T-helper 2 cell (primary cell): ENCODE measurements around the gene TMCO5A.
A peak's percentile ranks its signal among the peaks of the same experiment; 100 is the strongest.

Source experiments
- DNase-seq, 5 experiments: peaks; one replicate each; pipeline versions ENCODE4 v3.0.0 to v3.0.0-alpha.2; 2012 to 2022

TMCO5A gene

GRCh38 chr15:37973856-37974255, 39.4 kb downstream of the TMCO5A start:
- no peak for DNase-seq

- no peak for DNase-seq
Observed at GRCh38 chr15:37978231-37978630, 43.8 kb downstream of the TMCO5A start.

GRCh38 chr15:37979671-37980409, 45.4 kb downstream of the TMCO5A start:
- no peak for DNase-seq

GRCh38 chr15:37981201-37981600, 46.8 kb downstream of the TMCO5A start:
- no peak for DNase-seq

- no peak for DNase-seq
Observed at GRCh38 chr15:37981775-37982174, 47.3 kb downstream of the TMCO5A start.

GRCh38 chr15:37984368-37984767, 49.9 kb downstream of the TMCO5A start:
- no peak for DNase-seq

- peak in 1 of 5 experiments; percentile 23 for DNase-seq
Observed at GRCh38 chr15:37995461-37996347, 61.3 kb downstream of the TMCO5A start.
